ENCODE results near the gene FAM13B.
"Not testable (repeated sequence)": the region's sequence is repeated elsewhere in the genome, so short reads cannot be mapped to it uniquely, and the experiment has no call there.

Gene FAM13B

GRCh38 chr5:137959488-137959887 is 73.4 kb downstream of the FAM13B start:
- DNase-seq: no peak

GRCh38 chr5:137957948-137958347 is 74.9 kb downstream of the FAM13B start:
- DNase-seq: no peak

- DNase-seq: no peak
Measured at GRCh38 chr5:137954131-137954879, 78.6 kb downstream of the FAM13B start.

DNA sequence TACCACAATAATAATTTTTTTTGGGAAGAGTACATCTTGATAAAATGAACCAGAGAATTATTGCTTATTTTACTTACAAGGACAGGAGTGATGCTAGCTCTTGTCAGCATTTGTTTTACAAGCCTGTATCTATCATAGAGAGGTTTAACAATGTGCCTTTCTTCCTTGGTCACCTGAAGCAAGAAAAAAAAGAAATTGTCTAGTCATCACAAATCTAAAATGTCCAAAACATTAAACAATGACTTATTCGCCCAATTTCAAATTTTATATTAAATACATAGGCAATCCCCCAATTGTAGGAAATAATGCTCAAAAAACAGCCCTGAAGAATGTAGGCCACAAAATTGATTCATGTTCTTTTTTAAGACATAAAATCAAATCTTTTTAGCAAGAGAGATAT is 87.1 kb downstream of the FAM13B start:
- DNase-seq: no peak

DNA sequence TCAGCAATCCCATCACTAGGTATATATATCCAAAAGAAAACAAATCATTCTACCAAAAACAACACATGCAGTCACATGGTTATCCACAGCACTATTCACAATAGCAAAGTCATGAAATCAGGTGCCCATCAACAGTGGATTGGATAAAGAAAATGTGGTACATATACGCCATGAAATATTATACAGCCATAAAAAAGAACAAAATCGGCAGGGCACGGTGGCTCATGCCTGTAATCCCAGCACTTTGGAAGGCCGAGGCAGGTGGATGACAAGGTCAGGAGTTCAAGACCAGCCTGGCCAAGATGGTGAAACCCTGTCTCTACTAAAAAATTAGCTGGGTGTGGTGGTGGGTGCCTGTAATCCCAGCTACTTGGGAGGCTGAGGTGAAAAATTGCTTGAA is 88.6 kb downstream of the FAM13B start:
- not testable (repeated sequence) for DNase-seq

DNA sequence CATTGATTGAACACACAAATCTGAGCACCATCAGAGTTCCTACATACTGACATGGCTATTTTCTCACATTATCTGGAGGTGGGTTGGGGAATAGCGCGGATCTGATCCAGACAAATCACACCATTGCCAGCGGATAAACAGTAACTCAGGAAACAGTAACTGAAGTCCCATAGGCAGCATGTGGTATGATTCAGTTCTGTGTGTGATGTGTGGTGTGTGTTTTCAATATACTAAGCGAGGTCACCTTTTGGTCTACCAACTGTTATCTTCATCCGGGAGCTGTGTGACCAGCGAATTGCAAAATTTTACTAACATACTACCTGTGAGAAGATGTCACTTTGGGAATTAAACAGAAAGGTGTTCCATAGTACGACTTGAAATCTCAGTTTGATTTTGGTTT is 93.5 kb downstream of the FAM13B start:
- DNase-seq: no peak

GRCh38 chr5:137938751-137939143 is 94.1 kb downstream of the FAM13B start:
- no peak for DNase-seq

GRCh38 chr5:137937994-137938750 is 94.7 kb downstream of the FAM13B start:
- no peak for DNase-seq

GRCh38 chr5:137935694-137936093 is 97.2 kb downstream of the FAM13B start:
- no peak for DNase-seq

- no peak for DNase-seq
Measured at GRCh38 chr5:137935190-137935589, 97.7 kb downstream of the FAM13B start.

- no peak for DNase-seq
Measured at GRCh38 chr5:137933491-137933911, 99.4 kb downstream of the FAM13B start.

GRCh38 chr5:137932800-137933199 is 100.1 kb downstream of the FAM13B start:
- no peak for DNase-seq

GRCh38 chr5:137923856-137924255 is 109.0 kb downstream of the FAM13B start:
- DNase-seq: no peak

GRCh38 chr5:137921931-137922330 is 110.9 kb downstream of the FAM13B start:
- DNase-seq: no peak

DNA sequence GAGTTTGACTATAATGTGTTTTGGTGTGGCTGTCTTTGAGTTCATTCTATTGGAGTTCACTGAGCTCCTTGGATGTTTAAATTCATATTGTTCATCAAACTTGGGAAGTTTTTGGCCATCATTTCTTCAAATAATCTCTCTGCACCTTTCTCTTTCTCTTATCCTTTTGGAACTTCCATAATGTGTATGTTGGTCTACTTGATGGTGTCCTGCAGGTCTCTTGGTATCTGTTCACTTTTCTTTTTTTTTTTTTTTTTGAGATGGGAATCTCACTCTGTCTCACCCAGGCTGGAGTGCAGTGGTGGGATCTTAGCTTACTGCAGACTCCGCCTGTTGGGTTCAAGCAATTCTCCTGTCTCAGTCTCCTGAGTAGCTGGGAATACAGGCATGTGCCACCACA is 116.0 kb downstream of the FAM13B start:
- DNase-seq: no peak

GRCh38 chr5:137914758-137915157 is 118.1 kb downstream of the FAM13B start:
- no peak for DNase-seq

- no peak for DNase-seq
Measured at GRCh38 chr5:137902408-137903133, 130.3 kb downstream of the FAM13B start.

- no peak for DNase-seq
Measured at GRCh38 chr5:137901011-137901817, 131.7 kb downstream of the FAM13B start.

DNA sequence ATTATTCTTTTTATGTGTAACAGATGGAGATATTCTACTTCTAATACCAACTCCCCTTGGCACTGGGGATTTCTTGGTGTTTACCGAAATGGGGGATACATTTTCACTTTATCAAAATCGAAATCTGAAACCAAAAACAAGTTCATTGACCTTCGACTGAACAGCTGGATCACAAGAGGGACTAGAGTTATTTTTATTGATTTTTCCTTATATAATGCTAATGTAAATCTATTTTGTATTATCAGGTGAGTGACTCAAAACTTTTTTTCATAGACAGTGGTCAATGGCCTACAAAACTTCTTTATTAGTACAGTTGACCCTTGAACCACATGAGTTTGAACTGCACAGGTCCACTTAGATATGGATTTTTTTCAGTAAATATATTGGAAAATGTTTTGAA is 133.4 kb downstream of the FAM13B start:
- DNase-seq: no peak

DNA sequence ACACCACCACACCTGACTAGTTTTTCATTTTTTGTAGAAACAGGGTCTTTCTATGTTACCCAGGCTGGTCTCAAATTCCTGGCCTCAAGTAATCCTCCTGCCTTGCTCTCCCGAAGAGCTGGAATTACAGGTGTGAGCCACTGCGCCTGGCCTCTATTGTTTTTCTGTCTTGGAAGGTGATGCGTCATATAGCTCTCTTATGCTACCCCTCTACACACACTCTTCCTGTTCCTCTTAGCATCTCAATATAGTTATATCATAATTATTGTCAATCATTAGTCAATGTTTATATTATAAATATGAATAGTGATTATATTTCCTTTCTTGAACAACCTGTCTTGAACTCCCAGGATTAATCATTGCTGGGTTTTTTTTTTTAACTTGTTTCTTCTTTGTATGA is 136.3 kb downstream of the FAM13B start:
- no peak for DNase-seq

DNA sequence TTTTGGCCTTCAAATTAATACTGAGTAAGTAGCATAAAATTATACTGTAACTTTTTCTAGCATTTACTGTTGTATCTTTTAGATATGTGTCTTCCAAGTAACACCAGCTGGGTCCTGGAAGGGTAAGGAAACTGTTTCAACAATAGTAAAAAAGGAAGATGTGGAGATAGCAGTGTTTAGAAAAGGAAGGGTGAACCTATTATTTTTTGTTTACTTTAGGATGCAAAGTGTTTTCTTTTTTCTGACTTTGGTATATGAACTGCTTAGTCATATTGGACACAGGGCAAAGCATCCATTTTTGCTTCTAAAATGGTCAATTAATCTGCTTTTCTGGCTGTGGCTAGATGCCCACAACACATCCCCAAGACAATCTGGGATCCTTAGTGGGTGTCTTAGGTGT is 138.3 kb downstream of the FAM13B start:
- DNase-seq: no peak

DNA sequence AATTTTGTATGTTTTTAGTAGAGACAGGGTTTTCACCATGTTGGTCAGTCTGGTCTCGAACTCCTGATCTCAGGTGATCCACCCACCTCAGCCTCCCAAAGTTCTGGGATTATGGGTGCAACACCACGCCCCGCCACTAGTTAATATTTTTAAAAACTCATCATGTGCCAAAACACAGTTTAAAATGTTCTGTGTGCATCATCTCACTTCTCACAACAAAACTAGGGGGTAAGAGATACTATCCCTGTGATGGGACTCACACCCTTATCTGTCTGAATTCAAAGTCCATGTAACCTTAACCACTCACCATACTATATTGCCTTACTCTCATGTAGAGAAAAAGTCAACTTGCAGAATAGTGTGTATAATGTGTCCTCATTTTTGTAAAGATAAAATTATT is 141.0 kb downstream of the FAM13B start:
- no peak for DNase-seq

DNA sequence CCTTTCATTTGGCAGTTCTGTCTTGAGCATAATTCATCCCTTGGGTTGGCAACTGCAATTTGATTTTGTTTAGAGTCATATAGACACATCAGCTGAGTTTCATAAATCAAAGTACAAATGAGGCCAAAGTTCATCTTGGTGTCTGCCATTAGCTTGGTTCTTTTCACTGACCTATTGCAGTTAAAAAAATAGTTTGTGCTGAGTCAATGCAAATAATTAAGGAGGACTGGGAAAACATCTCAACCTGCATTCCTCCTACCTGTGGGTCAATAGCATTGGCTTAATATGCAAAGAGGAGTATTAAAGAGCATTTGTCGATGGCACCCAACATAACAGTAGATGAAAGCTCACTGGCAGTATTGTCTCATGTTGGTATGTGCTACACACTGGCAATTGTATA is 142.0 kb downstream of the FAM13B start:
- no peak for DNase-seq
